ENCODE results near the gene GDNF.

DNA sequence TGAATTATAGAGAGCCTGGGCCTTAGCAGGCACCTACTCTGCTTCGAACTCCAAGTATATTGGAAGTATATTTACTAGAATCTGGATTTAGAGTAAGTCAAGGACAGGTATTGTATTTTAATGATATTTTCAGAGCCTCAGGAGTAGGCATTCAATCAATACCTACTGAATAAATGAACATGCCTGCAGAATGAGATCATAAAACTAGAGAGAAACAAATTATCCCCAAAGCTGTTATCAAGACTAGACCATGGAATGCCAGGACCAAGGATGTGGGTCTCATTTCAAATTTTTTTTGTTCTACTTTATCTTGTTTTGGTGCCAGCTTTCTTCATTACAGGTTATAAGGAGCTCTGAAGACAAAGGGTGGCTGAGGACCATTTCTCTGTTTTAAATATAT, 66.0 kb downstream of the GDNF start:
- no peak for TF ChIP-seq CTCF (IDR thresholded peaks at IDR 0.05)
- TF ChIP-seq POLR2A (IDR thresholded peaks at IDR 0.05): no peak

Data from lower leg skin (tissue), 3 donors.